ENCODE measurements around the gene CDH7.

The CDH7 gene

GRCh38 chr18:65788373-65788772 lies 37.6 kb downstream of the CDH7 start:
- DNase-seq (ENCODE audit: low read depth), result no peak
- TF ChIP-seq CTCF (IDR thresholded peaks at IDR 0.05; ENCODE audit: low read depth, low read length, missing control alignments), result no peak
- in situ Hi-C loops (cut with HindIII; ENCODE audit: low sequenced_read_pairs), result no loop called here
- H3K4me3 ChIP-seq (ENCODE audit: low read depth, low read length), result no peak overlapping the region

DNA sequence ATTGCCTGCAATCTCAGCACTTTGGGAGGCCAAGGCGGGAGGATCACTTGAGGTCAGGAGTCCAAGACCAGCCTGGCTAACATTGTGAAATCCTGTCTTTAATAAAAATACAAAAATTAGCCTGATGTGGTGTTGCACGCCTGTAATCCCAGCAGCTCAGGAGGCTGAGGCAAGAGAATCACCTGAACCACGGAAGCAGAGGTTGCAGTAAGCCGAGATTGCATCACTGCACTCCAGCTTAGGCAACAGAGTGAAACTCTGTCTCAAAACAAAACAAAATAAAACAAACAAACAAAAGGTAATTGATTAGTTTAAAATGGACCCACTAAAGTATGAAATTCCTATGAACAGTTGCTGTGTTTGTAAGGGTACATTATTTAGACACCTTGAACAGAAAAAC lies 39.8 kb downstream of the CDH7 start:
- no peak overlapping the region for H3K4me3 ChIP-seq (ENCODE audit: low read depth, low read length)
- in situ Hi-C loops (cut with HindIII; ENCODE audit: low sequenced_read_pairs), result no loop called here
- no peak for TF ChIP-seq CTCF (IDR thresholded peaks at IDR 0.05; ENCODE audit: low read depth, low read length, missing control alignments)

DNA sequence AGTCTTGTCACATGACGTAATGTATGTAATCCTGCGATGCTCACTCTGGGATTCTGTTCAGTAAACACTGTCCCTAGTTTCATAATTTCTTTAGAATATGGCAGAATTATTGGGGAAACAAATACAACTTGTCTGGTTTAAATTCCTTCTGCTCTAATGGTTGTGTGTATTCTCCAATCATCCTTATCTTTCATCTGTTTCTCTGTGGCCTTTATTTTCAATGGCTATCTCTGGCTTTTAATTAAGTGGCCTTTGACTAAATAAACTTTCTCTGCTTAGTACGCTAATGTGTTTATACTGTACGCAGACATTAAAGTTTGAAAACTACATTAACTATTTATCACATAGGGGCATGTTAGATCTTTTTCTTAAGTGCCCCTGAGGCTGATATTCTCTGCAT lies 40.9 kb downstream of the CDH7 start:
- TF ChIP-seq CTCF (IDR thresholded peaks at IDR 0.05; ENCODE audit: low read depth, low read length, missing control alignments), result no peak
- no peak overlapping the region for H3K4me3 ChIP-seq (ENCODE audit: low read depth, low read length)
- no peak for DNase-seq (ENCODE audit: low read depth)
- in situ Hi-C loops (cut with HindIII; ENCODE audit: low sequenced_read_pairs), result no loop called here

More for the DNA sequence above, 39.8 kb downstream of the CDH7 start:
- no peak for DNase-seq (ENCODE audit: low read depth)

- no peak for DNase-seq (ENCODE audit: low read depth)
- in situ Hi-C loops (cut with HindIII; ENCODE audit: low sequenced_read_pairs), result no loop called here
- H3K4me3 ChIP-seq (ENCODE audit: low read depth, low read length), result no peak overlapping the region
- TF ChIP-seq CTCF (IDR thresholded peaks at IDR 0.05; ENCODE audit: low read depth, low read length, missing control alignments), result no peak
Measured at GRCh38 chr18:65792456-65793074, 41.8 kb downstream of the CDH7 start.

- no peak overlapping the region for H3K4me3 ChIP-seq (ENCODE audit: low read depth, low read length)
- DNase-seq (ENCODE audit: low read depth), result no peak
- in situ Hi-C loops (cut with HindIII; ENCODE audit: low sequenced_read_pairs), result no loop called here
- no peak for TF ChIP-seq CTCF (IDR thresholded peaks at IDR 0.05; ENCODE audit: low read depth, low read length, missing control alignments)
Measured at GRCh38 chr18:65808759-65809158, 57.9 kb downstream of the CDH7 start.

- TF ChIP-seq CTCF (IDR thresholded peaks at IDR 0.05; ENCODE audit: low read depth, low read length, missing control alignments), result no peak
- H3K4me3 ChIP-seq (ENCODE audit: low read depth, low read length), result no peak overlapping the region
- DNase-seq (ENCODE audit: low read depth), result no peak
- in situ Hi-C loops (cut with HindIII; ENCODE audit: low sequenced_read_pairs), result no loop called here
Measured at GRCh38 chr18:65811307-65811706, 60.5 kb downstream of the CDH7 start.
